NB4 (cell line): ENCODE results near the gene BRD4.

ENCODE experiments used
- CTCF ChIP-seq: IDR thresholded peaks from one replicate; pipeline ENCODE4 v1.5.1; 2012; ENCODE audit warnings: low read depth, low read length
- POLR2A ChIP-seq: IDR thresholded peaks from 2 replicates; pipeline ENCODE4 v1.6.1; 2011; ENCODE audit warnings: mild to moderate bottlenecking; ENCODE audit not compliant: insufficient read length; ENCODE audit errors: extremely low read depth

- TF ChIP-seq CTCF (no peak), POLR2A (no peak)
These were observed 133.2 kb downstream of the BRD4 start for GRCh38 chr19:15198951-15199660.
